ENCODE results near the gene CD3D. TPM values are rescaled to one million over a fixed set of nuclear protein-coding genes. Genes with fewer than 3 reads are reported as not detected.

CD3D gene
- total and polyA plus RNA-seq, 2 donors (not counting 3 experiments of a cell fraction or from before 2014, with no cell fraction given), result not detected

DNA sequence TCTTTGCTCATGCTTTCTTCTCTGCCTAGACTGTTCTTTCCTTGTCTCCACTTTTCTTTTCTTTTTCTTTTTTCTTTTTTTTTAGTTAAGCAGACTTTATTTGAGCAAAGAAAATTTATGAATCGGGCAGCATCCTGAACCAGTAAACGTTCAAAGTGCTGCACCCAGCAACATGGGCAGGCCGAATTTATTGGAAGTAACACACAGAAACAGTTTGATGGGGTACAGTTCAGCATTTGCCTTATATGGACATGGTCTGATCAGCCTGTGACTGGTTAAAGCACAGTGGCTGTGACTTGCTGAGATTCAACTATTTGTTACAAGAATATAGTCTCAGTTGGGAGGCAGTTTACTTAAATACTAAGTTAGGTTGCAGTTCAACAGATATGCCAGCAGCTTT lies 22.0 kb downstream of the CD3D start:
- H3K9ac ChIP-seq (replicated peaks; ENCODE audit: extremely low read depth, insufficient read depth, low read length), result no peak overlapping the region
- ChIA-PET CTCF (no interaction called here), POLR2A (no interaction called here)
- peaks cover 1 to 11% of the 10 kb centered on the region in 2 experiments for H3K27me3 ChIP-seq (ENCODE audit: control insufficient read depth in 2 of 2, insufficient read depth in 2 of 2, low read length in 2 of 2)
- no peaks in the 10 kb centered on the region for H3K9me3 ChIP-seq (replicated peaks; ENCODE audit: control insufficient read depth, insufficient read depth, low read length)
- intact Hi-C loops (cut with micrococcal nuclease), result no loop called here
- DNase-seq (ENCODE audit: low read depth, low spot score), result no peak
- FAIRE-seq, result no peak
- H2AFZ ChIP-seq (ENCODE audit: low read depth, low read length), result no peak overlapping the region
- no peak overlapping the region for H3K4me3 ChIP-seq (replicated peaks in 1 of 3; ENCODE audit: insufficient read depth in 1 of 3, low read depth in 1 of 3, low read length in 3 of 3)
- H3K79me2 ChIP-seq (ENCODE audit: control insufficient read depth, insufficient read depth, low read length), result no peaks in the 10 kb centered on the region
- dilution Hi-C loops (cut with MboI; ENCODE audit: extremely low pct_ligation_motif_present, low sequenced_read_pairs), result no loop called here
- H3K4me1 ChIP-seq (ENCODE audit: control insufficient read depth, extremely low read depth, insufficient read depth, low read length), result no peaks in the 10 kb centered on the region
- no peak overlapping the region for H3K4me2 ChIP-seq (ENCODE audit: insufficient read depth, low read length)
- no peaks in the 10 kb centered on the region for H3K9me1 ChIP-seq (replicated peaks; ENCODE audit: control insufficient read depth, extremely low read depth, insufficient read depth, low read length)
- H3K27ac ChIP-seq (ENCODE audit: insufficient read depth, low read depth, low read length), result no peak overlapping the region
- H4K20me1 ChIP-seq (replicated peaks; ENCODE audit: control insufficient read depth, extremely low read depth, insufficient read depth, low read length), result peaks cover 2% of the 10 kb centered on the region
- no TSS peak for BruUV-seq (replicated peaks)
- H3K36me3 ChIP-seq (ENCODE audit: control insufficient read depth in 2 of 2, extremely low read depth in 1 of 2, insufficient read depth in 2 of 2, low read length in 2 of 2), result no peaks in the 10 kb centered on the region
- TF ChIP-seq POLR2A (IDR thresholded peaks at IDR 0.05; ENCODE audit: low read depth, low read length) (no peak), FOS (IDR thresholded peaks at IDR 0.05; ENCODE audit: borderline replicate concordance, insufficient read depth, low read length) (no peak), JUN (IDR thresholded peaks at IDR 0.05; ENCODE audit: borderline replicate concordance, insufficient read depth, insufficient read length, low read depth) (no peak), MYC (IDR thresholded peaks at IDR 0.05; ENCODE audit: low read depth, low read length) (no peak), GATA2 (IDR thresholded peaks at IDR 0.05; ENCODE audit: insufficient read depth, insufficient read length, low read depth, low read length) (no peak), POLR2AphosphoS5 (IDR thresholded peaks at IDR 0.05; ENCODE audit: insufficient read depth, low read depth, low read length) (no peak), EZH2 (IDR thresholded peaks at IDR 0.05; ENCODE audit: borderline replicate concordance, low read depth, low read length, severe bottlenecking) (no peak)
- TF ChIP-seq, protein P1, sequence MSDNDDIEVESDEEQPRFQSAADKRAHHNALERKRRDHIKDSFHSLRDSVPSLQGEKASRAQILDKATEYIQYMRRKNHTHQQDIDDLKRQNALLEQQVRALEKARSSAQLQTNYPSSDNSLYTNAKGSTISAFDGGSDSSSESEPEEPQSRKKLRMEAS (IDR thresholded peaks at IDR 0.05; ENCODE audit: insufficient read depth, insufficient read length), result no peak
- TF ChIP-seq, protein P2, sequence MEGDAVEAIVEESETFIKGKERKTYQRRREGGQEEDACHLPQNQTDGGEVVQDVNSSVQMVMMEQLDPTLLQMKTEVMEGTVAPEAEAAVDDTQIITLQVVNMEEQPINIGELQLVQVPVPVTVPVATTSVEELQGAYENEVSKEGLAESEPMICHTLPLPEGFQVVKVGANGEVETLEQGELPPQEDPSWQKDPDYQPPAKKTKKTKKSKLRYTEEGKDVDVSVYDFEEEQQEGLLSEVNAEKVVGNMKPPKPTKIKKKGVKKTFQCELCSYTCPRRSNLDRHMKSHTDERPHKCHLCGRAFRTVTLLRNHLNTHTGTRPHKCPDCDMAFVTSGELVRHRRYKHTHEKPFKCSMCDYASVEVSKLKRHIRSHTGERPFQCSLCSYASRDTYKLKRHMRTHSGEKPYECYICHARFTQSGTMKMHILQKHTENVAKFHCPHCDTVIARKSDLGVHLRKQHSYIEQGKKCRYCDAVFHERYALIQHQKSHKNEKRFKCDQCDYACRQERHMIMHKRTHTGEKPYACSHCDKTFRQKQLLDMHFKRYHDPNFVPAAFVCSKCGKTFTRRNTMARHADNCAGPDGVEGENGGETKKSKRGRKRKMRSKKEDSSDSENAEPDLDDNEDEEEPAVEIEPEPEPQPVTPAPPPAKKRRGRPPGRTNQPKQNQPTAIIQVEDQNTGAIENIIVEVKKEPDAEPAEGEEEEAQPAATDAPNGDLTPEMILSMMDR (IDR thresholded peaks at IDR 0.05; ENCODE audit: extremely low read depth in 1 of 2, insufficient read depth in 1 of 2, low read depth in 1 of 2, low read length in 2 of 2), result no peak
